ENCODE data around the gene CAMK2G.

The CAMK2G gene

DNA sequence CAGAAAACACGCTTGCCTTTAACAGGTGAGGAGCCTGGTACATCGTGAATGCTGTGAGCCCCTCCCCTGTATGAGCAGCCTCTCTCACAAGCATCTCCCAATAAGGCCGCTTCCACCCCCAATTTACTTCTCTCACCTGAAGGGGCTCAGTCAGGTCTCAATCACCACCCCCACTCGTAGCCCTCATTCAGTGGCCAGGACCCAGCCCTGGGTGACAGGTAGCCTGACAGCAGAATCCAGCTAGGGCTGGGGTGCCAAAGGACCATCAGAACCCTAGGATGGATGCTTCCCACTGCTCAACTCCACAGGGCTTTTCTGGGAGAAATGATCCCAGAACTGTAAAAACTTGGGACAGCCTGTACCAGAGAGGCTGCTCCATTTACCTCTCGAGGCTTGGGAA lies 56.5 kb downstream of the CAMK2G start:
- no peak overlapping the region for H3K4me3 Mint-ChIP-seq
- peaks cover 35% of the 10 kb centered on the region for H3K36me3 Mint-ChIP-seq (ENCODE audit: low read depth)
- no peaks in the 10 kb centered on the region for H3K27me3 Mint-ChIP-seq (ENCODE audit: low read depth)
- H3K27ac Mint-ChIP-seq, result no peak overlapping the region
- no peak for DNase-seq (ENCODE audit: low spot score)
- H3K9me3 Mint-ChIP-seq, result no peaks in the 10 kb centered on the region
- peaks cover 4% of the 10 kb centered on the region for H3K4me1 Mint-ChIP-seq (ENCODE audit: low read depth)

GRCh38 chr10:73816917-73817729 lies 57.2 kb downstream of the CAMK2G start:
- DNase-seq (ENCODE audit: low spot score), result no peak
- Mint-ChIP-seq H3K36me3 (ENCODE audit: low read depth) (peaks cover 31% of the 10 kb centered on the region), H3K9me3 (no peaks in the 10 kb centered on the region), H3K4me3 (no peak overlapping the region), H3K27ac (no peak overlapping the region), H3K4me1 (ENCODE audit: low read depth) (peaks cover 4% of the 10 kb centered on the region), H3K27me3 (ENCODE audit: low read depth) (no peaks in the 10 kb centered on the region)

DNA sequence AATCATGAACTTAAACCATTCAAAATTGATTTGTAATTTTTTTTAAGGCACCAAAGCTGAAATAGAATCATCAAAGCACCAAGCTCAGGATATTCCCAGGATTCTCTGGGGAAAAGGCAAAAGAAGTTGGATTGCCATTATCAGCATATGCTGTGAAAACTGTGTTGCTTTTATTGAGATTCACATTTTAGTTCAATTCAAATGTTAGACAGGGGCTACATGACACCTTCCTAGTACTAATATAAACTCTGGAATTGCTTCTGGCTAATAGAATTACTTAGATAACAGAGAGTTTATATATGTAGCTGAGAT lies 58.7 kb downstream of the CAMK2G start:
- H3K4me3 Mint-ChIP-seq, result no peak overlapping the region
- no peak for DNase-seq (ENCODE audit: low spot score)
- no peaks in the 10 kb centered on the region for H3K27me3 Mint-ChIP-seq (ENCODE audit: low read depth)
- H3K9me3 Mint-ChIP-seq, result no peaks in the 10 kb centered on the region
- peaks cover 26% of the 10 kb centered on the region for H3K36me3 Mint-ChIP-seq (ENCODE audit: low read depth)
- no peak overlapping the region for H3K27ac Mint-ChIP-seq
- H3K4me1 Mint-ChIP-seq (ENCODE audit: low read depth), result peaks cover 4% of the 10 kb centered on the region

GRCh38 chr10:73814896-73815718 lies 59.2 kb downstream of the CAMK2G start:
- no peak overlapping the region for H3K27ac Mint-ChIP-seq
- DNase-seq (ENCODE audit: low spot score), result no peak

GRCh38 chr10:73814276-73814895 lies 60.0 kb downstream of the CAMK2G start:
- Mint-ChIP-seq H3K4me3 (no peak overlapping the region), H3K4me1 (ENCODE audit: low read depth) (peaks cover 16% of the 10 kb centered on the region), H3K27me3 (ENCODE audit: low read depth) (no peaks in the 10 kb centered on the region), H3K9me3 (no peaks in the 10 kb centered on the region), H3K27ac (no peak overlapping the region), H3K36me3 (ENCODE audit: low read depth) (peaks cover 31% of the 10 kb centered on the region)
- DNase-seq (ENCODE audit: low spot score), result no peak

More at GRCh38 chr10:73814896-73815718, 59.2 kb downstream of the CAMK2G start:
- Mint-ChIP-seq H3K36me3 (ENCODE audit: low read depth) (peaks cover 29% of the 10 kb centered on the region), H3K4me1 (ENCODE audit: low read depth) (peaks cover 8% of the 10 kb centered on the region), H3K4me3 (no peak overlapping the region), H3K9me3 (no peaks in the 10 kb centered on the region), H3K27me3 (ENCODE audit: low read depth) (no peaks in the 10 kb centered on the region)

GRCh38 chr10:73813333-73813732 lies 61.0 kb downstream of the CAMK2G start:
- Mint-ChIP-seq H3K27me3 (ENCODE audit: low read depth) (no peaks in the 10 kb centered on the region), H3K4me3 (no peak overlapping the region), H3K4me1 (ENCODE audit: low read depth) (peaks cover 24% of the 10 kb centered on the region), H3K27ac (no peak overlapping the region), H3K9me3 (no peaks in the 10 kb centered on the region), H3K36me3 (ENCODE audit: low read depth) (peaks cover 40% of the 10 kb centered on the region)
- no peak for DNase-seq (ENCODE audit: low spot score)

GRCh38 chr10:73812657-73813056 lies 61.7 kb downstream of the CAMK2G start:
- Mint-ChIP-seq H3K27ac (peak overlapping the region; percentile 49), H3K4me1 (ENCODE audit: low read depth) (peaks cover 24% of the 10 kb centered on the region), H3K36me3 (ENCODE audit: low read depth) (peaks cover 46% of the 10 kb centered on the region), H3K27me3 (ENCODE audit: low read depth) (no peaks in the 10 kb centered on the region), H3K4me3 (peak overlapping the region; percentile 39), H3K9me3 (no peaks in the 10 kb centered on the region)
- no peak for DNase-seq (ENCODE audit: low spot score)

GRCh38 chr10:73810735-73811465 lies 63.5 kb downstream of the CAMK2G start:
- peak; percentile 57 for DNase-seq (ENCODE audit: low spot score)
- H3K36me3 Mint-ChIP-seq (ENCODE audit: low read depth), result peaks cover 56% of the 10 kb centered on the region
- H3K4me3 Mint-ChIP-seq, result peak overlapping the region; percentile 88
- peak overlapping the region; percentile 94 for H3K27ac Mint-ChIP-seq
- peaks cover 31% of the 10 kb centered on the region for H3K4me1 Mint-ChIP-seq (ENCODE audit: low read depth)
- no peaks in the 10 kb centered on the region for H3K27me3 Mint-ChIP-seq (ENCODE audit: low read depth)
- H3K9me3 Mint-ChIP-seq, result no peaks in the 10 kb centered on the region

DNA sequence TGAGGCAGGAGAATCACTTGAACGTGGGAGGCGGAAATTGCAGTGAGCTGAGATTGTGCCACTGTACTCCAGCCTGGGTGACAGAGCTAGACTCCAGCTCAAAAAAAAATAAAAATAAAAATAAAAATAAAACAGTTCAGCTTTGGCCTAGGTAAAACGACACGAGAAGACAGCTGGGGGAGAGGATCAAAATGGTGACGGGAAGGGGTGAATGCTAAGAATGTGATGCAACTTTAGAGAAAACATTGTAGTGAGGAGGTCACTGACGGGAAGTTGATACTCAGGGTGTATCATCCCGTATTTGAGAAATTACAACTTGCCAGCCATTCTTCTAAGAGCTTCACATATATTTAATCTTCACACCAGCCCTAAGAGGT lies 64.0 kb downstream of the CAMK2G start:
- no peaks in the 10 kb centered on the region for H3K27me3 Mint-ChIP-seq (ENCODE audit: low read depth)
- peak overlapping the region; percentile 94 for H3K27ac Mint-ChIP-seq
- H3K36me3 Mint-ChIP-seq (ENCODE audit: low read depth), result peaks cover 59% of the 10 kb centered on the region
- no peaks in the 10 kb centered on the region for H3K9me3 Mint-ChIP-seq
- H3K4me3 Mint-ChIP-seq, result peak overlapping the region; percentile 88
- peaks cover 32% of the 10 kb centered on the region for H3K4me1 Mint-ChIP-seq (ENCODE audit: low read depth)
- no peak for DNase-seq (ENCODE audit: low spot score)

DNA sequence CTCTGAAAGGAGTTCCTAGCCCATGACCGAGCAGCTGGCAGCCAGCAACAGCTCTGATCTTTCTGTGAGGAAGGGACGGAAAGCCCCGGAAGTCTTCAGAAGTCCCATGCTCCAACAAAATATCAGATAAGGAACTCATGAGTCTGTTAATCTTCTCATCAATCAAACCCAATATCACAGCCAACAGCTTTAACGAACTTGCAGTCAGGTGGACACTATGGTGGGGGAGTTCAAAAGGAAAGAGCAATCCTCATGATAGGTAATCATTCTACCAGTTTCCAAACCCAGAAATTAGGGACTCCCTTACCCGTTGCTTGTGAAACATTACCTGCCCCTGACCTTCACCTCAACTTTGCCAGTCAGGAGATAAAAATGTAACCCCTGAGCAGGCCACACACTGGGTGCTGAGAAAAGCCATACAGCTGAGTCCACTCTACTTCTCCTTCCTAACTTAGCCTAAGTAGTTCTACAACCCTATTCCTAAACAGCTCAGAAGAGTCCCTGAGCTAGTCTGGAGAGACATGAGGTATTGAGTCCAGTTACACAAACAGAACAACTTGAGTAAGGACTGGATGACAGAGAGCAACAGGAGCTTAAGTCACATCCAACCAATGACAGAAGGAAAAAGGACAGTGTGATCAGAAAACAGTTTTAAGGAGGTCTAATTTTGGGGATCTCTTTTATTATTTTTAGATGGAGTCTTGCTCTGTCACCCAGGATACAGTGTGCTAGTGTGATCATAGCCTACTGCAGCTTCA lies 65.1 kb downstream of the CAMK2G start:
- Mint-ChIP-seq H3K9me3 (no peaks in the 10 kb centered on the region), H3K36me3 (ENCODE audit: low read depth) (peaks cover 59% of the 10 kb centered on the region), H3K27me3 (ENCODE audit: low read depth) (no peaks in the 10 kb centered on the region), H3K4me3 (peak overlapping the region; percentile 58), H3K4me1 (ENCODE audit: low read depth) (peaks cover 32% of the 10 kb centered on the region), H3K27ac (peak overlapping the region; percentile 43)
- no peak for DNase-seq (ENCODE audit: low spot score)

GRCh38 chr10:73808021-73808815 lies 66.1 kb downstream of the CAMK2G start:
- Mint-ChIP-seq H3K4me1 (ENCODE audit: low read depth) (peaks cover 39% of the 10 kb centered on the region), H3K27ac (no peak overlapping the region), H3K36me3 (ENCODE audit: low read depth) (peaks cover 61% of the 10 kb centered on the region), H3K9me3 (no peaks in the 10 kb centered on the region), H3K4me3 (peak overlapping the region; percentile 15), H3K27me3 (ENCODE audit: low read depth) (no peaks in the 10 kb centered on the region)
- no peak for DNase-seq (ENCODE audit: low spot score)

- H3K4me1 Mint-ChIP-seq (ENCODE audit: low read depth), result peaks cover 39% of the 10 kb centered on the region
- no peak overlapping the region for H3K4me3 Mint-ChIP-seq
- H3K9me3 Mint-ChIP-seq, result no peaks in the 10 kb centered on the region
- no peaks in the 10 kb centered on the region for H3K27me3 Mint-ChIP-seq (ENCODE audit: low read depth)
- no peak for DNase-seq (ENCODE audit: low spot score)
- H3K27ac Mint-ChIP-seq, result no peak overlapping the region
- H3K36me3 Mint-ChIP-seq (ENCODE audit: low read depth), result peaks cover 64% of the 10 kb centered on the region
Measured at GRCh38 chr10:73807471-73807870, 66.9 kb downstream of the CAMK2G start.

Measured in T-helper 2 cell treated with Interferon-gamma antibody and Interleukin-4, amounts not matched to agents 5 μg/mL and 100 μg/mL, for 36 hours (primary cell).